Hepatocyte (in vitro differentiated cells): ENCODE measurements around the gene HES4.

Experiments used
- EZH2phosphoT487 ChIP-seq: fragments of 200-600 bp; sonication (generic); IDR thresholded peaks from one replicate; pipeline ENCODE4 v1.6.1; 2018; ENCODE audit warnings: antibody characterized with exemption, mild to moderate bottlenecking, low read depth, moderate library complexity; ENCODE audit not compliant: unreplicated experiment, severe bottlenecking
- TF ChIP-seq, protein P1 (sequence below): fragments of 200-600 bp; sonication (generic); IDR thresholded peaks from 2 replicates; pipeline ENCODE4 v1.5.1; 2016; ENCODE audit warnings: antibody characterized with exemption, mild to moderate bottlenecking; ENCODE audit not compliant: poor library complexity

GRCh38 chr1:964691-965525, 35.0 kb downstream of the HES4 start:
- TF ChIP-seq, protein P1, sequence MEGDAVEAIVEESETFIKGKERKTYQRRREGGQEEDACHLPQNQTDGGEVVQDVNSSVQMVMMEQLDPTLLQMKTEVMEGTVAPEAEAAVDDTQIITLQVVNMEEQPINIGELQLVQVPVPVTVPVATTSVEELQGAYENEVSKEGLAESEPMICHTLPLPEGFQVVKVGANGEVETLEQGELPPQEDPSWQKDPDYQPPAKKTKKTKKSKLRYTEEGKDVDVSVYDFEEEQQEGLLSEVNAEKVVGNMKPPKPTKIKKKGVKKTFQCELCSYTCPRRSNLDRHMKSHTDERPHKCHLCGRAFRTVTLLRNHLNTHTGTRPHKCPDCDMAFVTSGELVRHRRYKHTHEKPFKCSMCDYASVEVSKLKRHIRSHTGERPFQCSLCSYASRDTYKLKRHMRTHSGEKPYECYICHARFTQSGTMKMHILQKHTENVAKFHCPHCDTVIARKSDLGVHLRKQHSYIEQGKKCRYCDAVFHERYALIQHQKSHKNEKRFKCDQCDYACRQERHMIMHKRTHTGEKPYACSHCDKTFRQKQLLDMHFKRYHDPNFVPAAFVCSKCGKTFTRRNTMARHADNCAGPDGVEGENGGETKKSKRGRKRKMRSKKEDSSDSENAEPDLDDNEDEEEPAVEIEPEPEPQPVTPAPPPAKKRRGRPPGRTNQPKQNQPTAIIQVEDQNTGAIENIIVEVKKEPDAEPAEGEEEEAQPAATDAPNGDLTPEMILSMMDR, result no peak
- TF ChIP-seq EZH2phosphoT487, result no peak
